Measurements from ENCODE around the gene PDE9A. TPM values are rescaled to one million over a fixed set of nuclear protein-coding genes. Genes with fewer than 3 reads are reported as not detected.

The PDE9A gene
- total RNA-seq, 1 experiment from 2014 or later: 44.8 TPM

DNA sequence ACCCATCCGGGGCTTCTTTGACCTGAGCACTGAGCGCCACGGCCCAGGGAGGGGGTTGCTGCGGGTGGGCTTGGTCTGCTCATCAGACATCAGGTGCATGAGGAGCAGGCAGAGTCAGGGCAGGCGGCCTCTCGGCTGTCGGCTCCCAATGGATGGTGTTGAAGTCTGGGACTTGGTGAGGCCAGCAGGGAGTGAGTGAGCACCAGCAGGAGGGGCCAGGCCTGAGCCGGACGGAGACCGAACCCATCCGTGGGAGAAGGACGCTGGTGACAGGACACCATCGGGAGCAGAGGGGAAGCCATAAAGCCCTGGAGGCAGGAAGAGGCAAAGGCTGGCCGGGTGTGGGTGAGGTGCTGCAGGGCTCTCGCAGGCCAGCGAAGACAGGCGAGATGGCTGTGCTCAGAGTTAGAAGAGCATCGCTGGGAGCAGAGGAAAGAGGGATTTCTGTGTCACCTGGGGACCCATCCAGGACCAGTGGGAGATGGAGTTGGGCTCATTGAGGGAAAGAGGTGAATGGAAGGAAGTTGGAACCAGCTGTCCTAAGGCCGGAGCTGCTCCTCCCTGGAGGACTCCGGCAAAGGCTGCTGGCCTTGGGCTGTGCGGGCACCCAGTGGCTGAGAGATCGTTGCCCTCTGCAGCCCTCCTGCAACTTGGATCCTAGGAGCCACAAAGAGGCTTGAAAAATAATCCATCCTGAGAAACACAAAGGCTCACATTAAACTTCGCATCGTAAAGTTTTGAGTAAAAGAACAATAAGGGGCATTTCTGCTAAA, 49.9 kb downstream of the PDE9A start:
- DNase-seq (ENCODE audit: low spot score) (no peak), ATAC-seq (no peak)
- CTCF ChIA-PET: no interaction called here
- peaks cover 31% of the 10 kb centered on the region for H3K4me1 Mint-ChIP-seq
- H3K9me3 Mint-ChIP-seq: peaks cover 8% of the 10 kb centered on the region
- H3K27me3 Mint-ChIP-seq (ENCODE audit: low read depth): no peaks in the 10 kb centered on the region
- peaks cover 29% of the 10 kb centered on the region for H3K36me3 Mint-ChIP-seq
- peak overlapping the region; percentile 31 for H3K27ac Mint-ChIP-seq
- POLR2A ChIA-PET: no interaction called here
- TF ChIP-seq, protein P1, sequence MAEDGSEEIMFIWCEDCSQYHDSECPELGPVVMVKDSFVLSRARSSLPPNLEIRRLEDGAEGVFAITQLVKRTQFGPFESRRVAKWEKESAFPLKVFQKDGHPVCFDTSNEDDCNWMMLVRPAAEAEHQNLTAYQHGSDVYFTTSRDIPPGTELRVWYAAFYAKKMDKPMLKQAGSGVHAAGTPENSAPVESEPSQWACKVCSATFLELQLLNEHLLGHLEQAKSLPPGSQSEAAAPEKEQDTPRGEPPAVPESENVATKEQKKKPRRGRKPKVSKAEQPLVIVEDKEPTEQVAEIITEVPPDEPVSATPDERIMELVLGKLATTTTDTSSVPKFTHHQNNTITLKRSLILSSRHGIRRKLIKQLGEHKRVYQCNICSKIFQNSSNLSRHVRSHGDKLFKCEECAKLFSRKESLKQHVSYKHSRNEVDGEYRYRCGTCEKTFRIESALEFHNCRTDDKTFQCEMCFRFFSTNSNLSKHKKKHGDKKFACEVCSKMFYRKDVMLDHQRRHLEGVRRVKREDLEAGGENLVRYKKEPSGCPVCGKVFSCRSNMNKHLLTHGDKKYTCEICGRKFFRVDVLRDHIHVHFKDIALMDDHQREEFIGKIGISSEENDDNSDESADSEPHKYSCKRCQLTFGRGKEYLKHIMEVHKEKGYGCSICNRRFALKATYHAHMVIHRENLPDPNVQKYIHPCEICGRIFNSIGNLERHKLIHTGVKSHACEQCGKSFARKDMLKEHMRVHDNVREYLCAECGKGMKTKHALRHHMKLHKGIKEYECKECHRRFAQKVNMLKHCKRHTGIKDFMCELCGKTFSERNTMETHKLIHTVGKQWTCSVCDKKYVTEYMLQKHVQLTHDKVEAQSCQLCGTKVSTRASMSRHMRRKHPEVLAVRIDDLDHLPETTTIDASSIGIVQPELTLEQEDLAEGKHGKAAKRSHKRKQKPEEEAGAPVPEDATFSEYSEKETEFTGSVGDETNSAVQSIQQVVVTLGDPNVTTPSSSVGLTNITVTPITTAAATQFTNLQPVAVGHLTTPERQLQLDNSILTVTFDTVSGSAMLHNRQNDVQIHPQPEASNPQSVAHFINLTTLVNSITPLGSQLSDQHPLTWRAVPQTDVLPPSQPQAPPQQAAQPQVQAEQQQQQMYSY (CRISPR knock-in tag; IDR thresholded peaks at IDR 0.05): no peak
- TF ChIP-seq NR3C1 (CRISPR knock-in tag; conservative IDR thresholded peaks at IDR 0.05; ENCODE audit: low read depth): no peak
- TF ChIP-seq, protein P2, sequence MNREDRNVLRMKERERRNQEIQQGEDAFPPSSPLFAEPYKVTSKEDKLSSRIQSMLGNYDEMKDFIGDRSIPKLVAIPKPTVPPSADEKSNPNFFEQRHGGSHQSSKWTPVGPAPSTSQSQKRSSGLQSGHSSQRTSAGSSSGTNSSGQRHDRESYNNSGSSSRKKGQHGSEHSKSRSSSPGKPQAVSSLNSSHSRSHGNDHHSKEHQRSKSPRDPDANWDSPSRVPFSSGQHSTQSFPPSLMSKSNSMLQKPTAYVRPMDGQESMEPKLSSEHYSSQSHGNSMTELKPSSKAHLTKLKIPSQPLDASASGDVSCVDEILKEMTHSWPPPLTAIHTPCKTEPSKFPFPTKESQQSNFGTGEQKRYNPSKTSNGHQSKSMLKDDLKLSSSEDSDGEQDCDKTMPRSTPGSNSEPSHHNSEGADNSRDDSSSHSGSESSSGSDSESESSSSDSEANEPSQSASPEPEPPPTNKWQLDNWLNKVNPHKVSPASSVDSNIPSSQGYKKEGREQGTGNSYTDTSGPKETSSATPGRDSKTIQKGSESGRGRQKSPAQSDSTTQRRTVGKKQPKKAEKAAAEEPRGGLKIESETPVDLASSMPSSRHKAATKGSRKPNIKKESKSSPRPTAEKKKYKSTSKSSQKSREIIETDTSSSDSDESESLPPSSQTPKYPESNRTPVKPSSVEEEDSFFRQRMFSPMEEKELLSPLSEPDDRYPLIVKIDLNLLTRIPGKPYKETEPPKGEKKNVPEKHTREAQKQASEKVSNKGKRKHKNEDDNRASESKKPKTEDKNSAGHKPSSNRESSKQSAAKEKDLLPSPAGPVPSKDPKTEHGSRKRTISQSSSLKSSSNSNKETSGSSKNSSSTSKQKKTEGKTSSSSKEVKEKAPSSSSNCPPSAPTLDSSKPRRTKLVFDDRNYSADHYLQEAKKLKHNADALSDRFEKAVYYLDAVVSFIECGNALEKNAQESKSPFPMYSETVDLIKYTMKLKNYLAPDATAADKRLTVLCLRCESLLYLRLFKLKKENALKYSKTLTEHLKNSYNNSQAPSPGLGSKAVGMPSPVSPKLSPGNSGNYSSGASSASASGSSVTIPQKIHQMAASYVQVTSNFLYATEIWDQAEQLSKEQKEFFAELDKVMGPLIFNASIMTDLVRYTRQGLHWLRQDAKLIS (CRISPR knock-in tag; IDR thresholded peaks at IDR 0.05; ENCODE audit: borderline replicate concordance): no peak
- TF ChIP-seq, protein P3, sequence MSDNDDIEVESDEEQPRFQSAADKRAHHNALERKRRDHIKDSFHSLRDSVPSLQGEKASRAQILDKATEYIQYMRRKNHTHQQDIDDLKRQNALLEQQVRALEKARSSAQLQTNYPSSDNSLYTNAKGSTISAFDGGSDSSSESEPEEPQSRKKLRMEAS (CRISPR knock-in tag; IDR thresholded peaks at IDR 0.05): no peak
- TF ChIP-seq ELF4 (CRISPR knock-in tag; IDR thresholded peaks at IDR 0.05; ENCODE audit: low read depth): no peak
- no peak for TF ChIP-seq MXD4 (CRISPR knock-in tag; IDR thresholded peaks at IDR 0.05; ENCODE audit: borderline replicate concordance)
- TF ChIP-seq, protein P4, sequence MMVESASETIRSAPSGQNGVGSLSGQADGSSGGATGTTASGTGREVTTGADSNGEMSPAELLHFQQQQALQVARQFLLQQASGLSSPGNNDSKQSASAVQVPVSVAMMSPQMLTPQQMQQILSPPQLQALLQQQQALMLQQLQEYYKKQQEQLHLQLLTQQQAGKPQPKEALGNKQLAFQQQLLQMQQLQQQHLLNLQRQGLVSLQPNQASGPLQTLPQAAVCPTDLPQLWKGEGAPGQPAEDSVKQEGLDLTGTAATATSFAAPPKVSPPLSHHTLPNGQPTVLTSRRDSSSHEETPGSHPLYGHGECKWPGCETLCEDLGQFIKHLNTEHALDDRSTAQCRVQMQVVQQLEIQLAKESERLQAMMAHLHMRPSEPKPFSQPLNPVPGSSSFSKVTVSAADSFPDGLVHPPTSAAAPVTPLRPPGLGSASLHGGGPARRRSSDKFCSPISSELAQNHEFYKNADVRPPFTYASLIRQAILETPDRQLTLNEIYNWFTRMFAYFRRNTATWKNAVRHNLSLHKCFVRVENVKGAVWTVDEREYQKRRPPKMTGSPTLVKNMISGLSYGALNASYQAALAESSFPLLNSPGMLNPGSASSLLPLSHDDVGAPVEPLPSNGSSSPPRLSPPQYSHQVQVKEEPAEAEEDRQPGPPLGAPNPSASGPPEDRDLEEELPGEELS (CRISPR knock-in tag; IDR thresholded peaks at IDR 0.05): no peak
- TF ChIP-seq, protein P5, sequence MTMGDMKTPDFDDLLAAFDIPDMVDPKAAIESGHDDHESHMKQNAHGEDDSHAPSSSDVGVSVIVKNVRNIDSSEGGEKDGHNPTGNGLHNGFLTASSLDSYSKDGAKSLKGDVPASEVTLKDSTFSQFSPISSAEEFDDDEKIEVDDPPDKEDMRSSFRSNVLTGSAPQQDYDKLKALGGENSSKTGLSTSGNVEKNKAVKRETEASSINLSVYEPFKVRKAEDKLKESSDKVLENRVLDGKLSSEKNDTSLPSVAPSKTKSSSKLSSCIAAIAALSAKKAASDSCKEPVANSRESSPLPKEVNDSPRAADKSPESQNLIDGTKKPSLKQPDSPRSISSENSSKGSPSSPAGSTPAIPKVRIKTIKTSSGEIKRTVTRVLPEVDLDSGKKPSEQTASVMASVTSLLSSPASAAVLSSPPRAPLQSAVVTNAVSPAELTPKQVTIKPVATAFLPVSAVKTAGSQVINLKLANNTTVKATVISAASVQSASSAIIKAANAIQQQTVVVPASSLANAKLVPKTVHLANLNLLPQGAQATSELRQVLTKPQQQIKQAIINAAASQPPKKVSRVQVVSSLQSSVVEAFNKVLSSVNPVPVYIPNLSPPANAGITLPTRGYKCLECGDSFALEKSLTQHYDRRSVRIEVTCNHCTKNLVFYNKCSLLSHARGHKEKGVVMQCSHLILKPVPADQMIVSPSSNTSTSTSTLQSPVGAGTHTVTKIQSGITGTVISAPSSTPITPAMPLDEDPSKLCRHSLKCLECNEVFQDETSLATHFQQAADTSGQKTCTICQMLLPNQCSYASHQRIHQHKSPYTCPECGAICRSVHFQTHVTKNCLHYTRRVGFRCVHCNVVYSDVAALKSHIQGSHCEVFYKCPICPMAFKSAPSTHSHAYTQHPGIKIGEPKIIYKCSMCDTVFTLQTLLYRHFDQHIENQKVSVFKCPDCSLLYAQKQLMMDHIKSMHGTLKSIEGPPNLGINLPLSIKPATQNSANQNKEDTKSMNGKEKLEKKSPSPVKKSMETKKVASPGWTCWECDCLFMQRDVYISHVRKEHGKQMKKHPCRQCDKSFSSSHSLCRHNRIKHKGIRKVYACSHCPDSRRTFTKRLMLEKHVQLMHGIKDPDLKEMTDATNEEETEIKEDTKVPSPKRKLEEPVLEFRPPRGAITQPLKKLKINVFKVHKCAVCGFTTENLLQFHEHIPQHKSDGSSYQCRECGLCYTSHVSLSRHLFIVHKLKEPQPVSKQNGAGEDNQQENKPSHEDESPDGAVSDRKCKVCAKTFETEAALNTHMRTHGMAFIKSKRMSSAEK (CRISPR knock-in tag; IDR thresholded peaks at IDR 0.05; ENCODE audit: borderline replicate concordance): no peak
- no peak for TF ChIP-seq NFYB (CRISPR knock-in tag; conservative IDR thresholded peaks at IDR 0.05; ENCODE audit: low read depth)
- TF ChIP-seq, protein P6, sequence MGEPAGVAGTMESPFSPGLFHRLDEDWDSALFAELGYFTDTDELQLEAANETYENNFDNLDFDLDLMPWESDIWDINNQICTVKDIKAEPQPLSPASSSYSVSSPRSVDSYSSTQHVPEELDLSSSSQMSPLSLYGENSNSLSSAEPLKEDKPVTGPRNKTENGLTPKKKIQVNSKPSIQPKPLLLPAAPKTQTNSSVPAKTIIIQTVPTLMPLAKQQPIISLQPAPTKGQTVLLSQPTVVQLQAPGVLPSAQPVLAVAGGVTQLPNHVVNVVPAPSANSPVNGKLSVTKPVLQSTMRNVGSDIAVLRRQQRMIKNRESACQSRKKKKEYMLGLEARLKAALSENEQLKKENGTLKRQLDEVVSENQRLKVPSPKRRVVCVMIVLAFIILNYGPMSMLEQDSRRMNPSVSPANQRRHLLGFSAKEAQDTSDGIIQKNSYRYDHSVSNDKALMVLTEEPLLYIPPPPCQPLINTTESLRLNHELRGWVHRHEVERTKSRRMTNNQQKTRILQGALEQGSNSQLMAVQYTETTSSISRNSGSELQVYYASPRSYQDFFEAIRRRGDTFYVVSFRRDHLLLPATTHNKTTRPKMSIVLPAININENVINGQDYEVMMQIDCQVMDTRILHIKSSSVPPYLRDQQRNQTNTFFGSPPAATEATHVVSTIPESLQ (CRISPR knock-in tag; IDR thresholded peaks at IDR 0.05): no peak
- TF ChIP-seq GTF2I (CRISPR knock-in tag; conservative IDR thresholded peaks at IDR 0.05): no peak
- no peak for TF ChIP-seq CREM (CRISPR knock-in tag; IDR thresholded peaks at IDR 0.05)
- no peak for TF ChIP-seq ZNF317 (CRISPR knock-in tag; IDR thresholded peaks at IDR 0.05; ENCODE audit: borderline replicate concordance, low read depth)
- TF ChIP-seq CBFB (CRISPR knock-in tag; IDR thresholded peaks at IDR 0.05; ENCODE audit: low read depth): no peak
- no peak overlapping the region for H3K4me3 Mint-ChIP-seq

Measured in WTC11 (cell line).